ENCODE data around the gene PDGFA.

Gene PDGFA

DNA sequence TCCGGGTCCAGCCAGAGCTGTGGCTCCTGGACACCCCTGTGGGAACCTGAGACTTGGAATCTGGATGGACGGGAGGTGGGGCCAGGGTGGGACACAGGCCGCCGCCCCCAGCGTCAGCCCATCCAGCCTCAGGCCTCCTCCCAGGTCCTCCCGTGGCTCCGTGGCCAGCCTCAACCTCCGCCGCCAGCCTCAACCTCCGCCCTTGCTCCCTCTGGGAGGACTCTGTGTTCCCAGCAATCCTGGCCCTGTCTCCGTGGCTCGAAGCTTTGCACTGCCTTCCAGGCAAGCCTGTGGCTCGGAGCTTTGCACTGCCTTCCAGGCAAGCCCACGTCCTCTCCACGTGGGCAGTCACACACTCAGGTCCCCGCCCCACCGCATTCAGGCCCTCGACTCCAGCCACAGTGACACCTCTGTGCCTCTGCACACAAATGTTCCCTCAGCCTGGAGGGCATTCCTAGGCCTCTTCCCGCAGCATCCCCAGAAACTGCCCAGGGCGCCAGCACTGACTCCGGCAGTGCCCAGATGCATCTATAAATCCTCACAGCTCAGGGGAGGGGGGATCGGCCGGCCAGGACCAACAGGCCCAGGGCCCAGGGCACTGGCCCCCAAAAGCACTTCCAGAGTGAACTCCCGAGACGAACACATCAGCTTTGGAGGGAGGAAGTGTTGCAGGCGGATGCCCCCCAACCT is 44.7 kb upstream of the PDGFA start:
- no peak for TF ChIP-seq SIN3A (IDR thresholded peaks at IDR 0.05; ENCODE audit: borderline replicate concordance, insufficient read depth, low read length)
- TF ChIP-seq POLR2AphosphoS5 (IDR thresholded peaks at IDR 0.05; ENCODE audit: low read depth, low read length): no peak
- TF ChIP-seq FOXP2 (optimal IDR thresholded peaks at IDR 0.05; ENCODE audit: borderline replicate concordance, extremely low read depth, extremely low read length, insufficient read depth): no peak
- TF ChIP-seq TAF1 (IDR thresholded peaks at IDR 0.05; ENCODE audit: borderline replicate concordance, insufficient read depth, low read length): no peak
- TF ChIP-seq, protein P1, sequence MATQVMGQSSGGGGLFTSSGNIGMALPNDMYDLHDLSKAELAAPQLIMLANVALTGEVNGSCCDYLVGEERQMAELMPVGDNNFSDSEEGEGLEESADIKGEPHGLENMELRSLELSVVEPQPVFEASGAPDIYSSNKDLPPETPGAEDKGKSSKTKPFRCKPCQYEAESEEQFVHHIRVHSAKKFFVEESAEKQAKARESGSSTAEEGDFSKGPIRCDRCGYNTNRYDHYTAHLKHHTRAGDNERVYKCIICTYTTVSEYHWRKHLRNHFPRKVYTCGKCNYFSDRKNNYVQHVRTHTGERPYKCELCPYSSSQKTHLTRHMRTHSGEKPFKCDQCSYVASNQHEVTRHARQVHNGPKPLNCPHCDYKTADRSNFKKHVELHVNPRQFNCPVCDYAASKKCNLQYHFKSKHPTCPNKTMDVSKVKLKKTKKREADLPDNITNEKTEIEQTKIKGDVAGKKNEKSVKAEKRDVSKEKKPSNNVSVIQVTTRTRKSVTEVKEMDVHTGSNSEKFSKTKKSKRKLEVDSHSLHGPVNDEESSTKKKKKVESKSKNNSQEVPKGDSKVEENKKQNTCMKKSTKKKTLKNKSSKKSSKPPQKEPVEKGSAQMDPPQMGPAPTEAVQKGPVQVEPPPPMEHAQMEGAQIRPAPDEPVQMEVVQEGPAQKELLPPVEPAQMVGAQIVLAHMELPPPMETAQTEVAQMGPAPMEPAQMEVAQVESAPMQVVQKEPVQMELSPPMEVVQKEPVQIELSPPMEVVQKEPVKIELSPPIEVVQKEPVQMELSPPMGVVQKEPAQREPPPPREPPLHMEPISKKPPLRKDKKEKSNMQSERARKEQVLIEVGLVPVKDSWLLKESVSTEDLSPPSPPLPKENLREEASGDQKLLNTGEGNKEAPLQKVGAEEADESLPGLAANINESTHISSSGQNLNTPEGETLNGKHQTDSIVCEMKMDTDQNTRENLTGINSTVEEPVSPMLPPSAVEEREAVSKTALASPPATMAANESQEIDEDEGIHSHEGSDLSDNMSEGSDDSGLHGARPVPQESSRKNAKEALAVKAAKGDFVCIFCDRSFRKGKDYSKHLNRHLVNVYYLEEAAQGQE (IDR thresholded peaks at IDR 0.05; ENCODE audit: insufficient read depth in 1 of 2, low read depth in 2 of 2, low read length in 2 of 2): no peak

DNA sequence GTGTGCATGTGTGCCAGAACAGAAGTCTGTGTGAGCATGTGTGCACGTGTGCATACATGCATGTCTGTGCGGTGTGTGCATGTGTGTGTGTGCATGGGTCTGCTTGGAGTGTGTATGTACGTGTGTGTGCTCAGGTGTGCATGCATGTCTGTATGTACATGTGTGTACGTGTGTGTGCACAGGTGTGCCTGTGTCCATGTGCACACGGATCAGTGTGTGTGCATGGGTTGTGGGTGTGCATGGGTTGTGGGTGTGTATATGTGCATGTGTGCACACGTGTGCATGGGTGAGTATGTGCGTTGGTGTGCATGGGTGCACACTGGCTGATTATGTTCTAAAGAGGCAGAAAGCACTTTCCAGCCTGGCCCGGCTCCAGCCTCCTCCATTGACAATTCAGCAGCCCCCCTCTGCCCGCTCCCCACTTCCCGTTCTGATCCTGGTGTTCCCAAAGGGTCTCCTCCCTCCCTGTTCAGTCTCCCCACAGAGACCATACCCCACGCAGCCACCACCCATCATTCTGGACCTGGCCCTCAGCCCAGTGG is 44.1 kb upstream of the PDGFA start:
- TF ChIP-seq FOXP2 (optimal IDR thresholded peaks at IDR 0.05; ENCODE audit: borderline replicate concordance, extremely low read depth, extremely low read length, insufficient read depth): no peak
- TF ChIP-seq, protein P1 (IDR thresholded peaks at IDR 0.05; ENCODE audit: insufficient read depth in 1 of 2, low read depth in 2 of 2, low read length in 2 of 2): no peak
- no peak for TF ChIP-seq POLR2AphosphoS5 (IDR thresholded peaks at IDR 0.05; ENCODE audit: low read depth, low read length)
- TF ChIP-seq SIN3A (IDR thresholded peaks at IDR 0.05; ENCODE audit: borderline replicate concordance, insufficient read depth, low read length): no peak
- TF ChIP-seq TAF1 (IDR thresholded peaks at IDR 0.05; ENCODE audit: borderline replicate concordance, insufficient read depth, low read length): no peak

DNA sequence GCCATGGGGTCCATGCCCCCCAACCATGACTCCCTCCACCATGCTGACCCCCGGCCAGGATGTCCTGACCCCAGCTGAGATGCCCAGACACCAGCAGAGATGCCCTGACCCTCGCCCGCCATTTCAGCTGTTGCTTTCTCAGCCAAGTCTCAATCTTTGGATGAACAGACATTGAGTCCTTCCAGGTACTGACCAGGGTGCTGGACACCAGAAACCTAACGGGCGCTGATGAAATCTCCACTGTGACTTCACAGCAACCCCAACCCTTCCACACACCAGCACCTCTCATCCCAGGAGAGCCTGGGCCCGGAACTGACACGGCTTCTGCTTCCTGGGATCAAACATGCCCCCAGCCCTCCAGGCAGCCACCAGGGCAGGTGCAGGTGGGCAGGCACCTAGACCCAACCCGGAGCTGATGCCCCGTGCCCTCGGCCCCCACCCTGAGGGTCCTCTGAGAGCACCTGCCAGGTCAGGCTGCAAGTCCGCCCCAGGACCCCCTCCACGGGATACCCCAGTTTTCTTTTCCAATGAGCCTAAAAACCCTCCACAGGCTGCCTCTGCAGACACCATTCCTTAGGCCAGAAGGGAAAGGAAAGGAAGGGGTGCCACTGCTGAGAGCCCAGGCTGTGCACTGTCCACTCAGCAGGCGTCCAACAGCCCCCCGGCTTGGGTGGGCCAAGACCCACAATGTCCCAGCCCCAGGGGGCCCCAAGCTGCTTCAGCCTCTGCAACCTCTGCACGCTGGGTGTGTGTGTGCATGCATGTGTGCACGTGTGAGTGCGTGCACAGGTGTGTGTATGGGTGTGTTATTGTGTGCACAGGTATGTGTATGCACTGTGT is 43.4 kb upstream of the PDGFA start:
- no peak for TF ChIP-seq TAF1 (IDR thresholded peaks at IDR 0.05; ENCODE audit: borderline replicate concordance, insufficient read depth, low read length)
- TF ChIP-seq, protein P1 (IDR thresholded peaks at IDR 0.05; ENCODE audit: insufficient read depth in 1 of 2, low read depth in 2 of 2, low read length in 2 of 2): peak in 1 of 2 experiments; percentile 40; a peak in 1 of 4 replicates

DNA sequence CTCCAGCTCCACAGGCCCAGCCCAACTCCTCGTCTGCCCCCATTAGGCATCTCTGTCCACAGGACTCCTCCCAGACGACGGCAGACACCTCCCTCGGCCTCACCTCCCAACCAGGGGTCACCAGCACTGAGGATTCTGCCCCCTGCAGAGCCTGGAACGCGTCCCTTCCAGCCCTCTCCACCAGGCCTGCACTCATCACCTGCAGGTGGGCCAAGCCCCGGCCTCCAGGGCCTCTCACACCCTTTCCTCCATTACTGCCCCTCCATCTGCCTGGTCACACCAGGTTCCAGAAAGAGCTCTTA is 42.7 kb upstream of the PDGFA start:
- TF ChIP-seq POLR2AphosphoS5 (IDR thresholded peaks at IDR 0.05; ENCODE audit: low read depth, low read length) (no peak), TAF1 (IDR thresholded peaks at IDR 0.05; ENCODE audit: borderline replicate concordance, insufficient read depth, low read length) (no peak), FOXP2 (optimal IDR thresholded peaks at IDR 0.05; ENCODE audit: borderline replicate concordance, extremely low read depth, extremely low read length, insufficient read depth) (no peak), SIN3A (IDR thresholded peaks at IDR 0.05; ENCODE audit: borderline replicate concordance, insufficient read depth, low read length) (no peak)
- TF ChIP-seq, protein P1 (IDR thresholded peaks at IDR 0.05; ENCODE audit: insufficient read depth in 1 of 2, low read depth in 2 of 2, low read length in 2 of 2): no peak
